Adrenal gland (tissue), 5 donors: ENCODE measurements around the gene EPC1.
A peak's percentile ranks its signal among the peaks of the same experiment; 100 is the strongest.

ENCODE experiments used
- CTCF ChIP-seq, 6 experiments: fragments of 450-650 bp in 4 of 6; fragments of 200-600 bp in 2 of 6; sonication (generic) in 1 of 6; IDR thresholded peaks; 1 replicate in 5 of 6; 2 replicates in 1 of 6; pipeline versions ENCODE4 v1.5.1 to v1.8.0; 2016 to 2021; ENCODE audit warnings: antibody characterized with exemption in 6 of 6, mild to moderate bottlenecking in 2 of 6, moderate library complexity in 1 of 6
- POLR2A ChIP-seq, 2 donors: fragments of 450-650 bp; IDR thresholded peaks; one replicate each; pipeline ENCODE4 v1.6.1; 2017; ENCODE audit warnings: antibody characterized with exemption in 2 of 2, mild to moderate bottlenecking in 2 of 2, moderate library complexity in 1 of 2
- donor health status: DM: no; HTN: no; CAD: no.

- TF ChIP-seq POLR2A (IDR thresholded peaks at IDR 0.05) = peak in 1 of 2 donors; percentile 47
- TF ChIP-seq CTCF (IDR thresholded peaks at IDR 0.05) = peak in 2 of 6 experiments; percentile 30 to 32
Measured at GRCh38 chr10:32377458-32378259, 30.7 kb upstream of the EPC1 start.
